HG02610 (cell line): ENCODE data around the gene CTSE.
A peak's percentile ranks its signal among the peaks of the same experiment; 100 is the strongest.
"Not testable (repeated sequence)": the region's sequence is repeated elsewhere in the genome, so short reads cannot be mapped to it uniquely, and the experiment has no call there.

Source experiments
- ATAC-seq: cut with Tn5 transposase; IDR thresholded peaks from one replicate; pipeline ENCODE4 v1.9.1; 2021; ENCODE audit warnings: mild to moderate bottlenecking, moderate library complexity; ENCODE audit not compliant: unreplicated experiment

CTSE gene

GRCh38 chr1:206023695-206024094, at the start of gene CTSE:
TSS of gene CTSE (minus strand) at chr1:206023895. CDS start at chr1:206023791, 104 bp downstream.
- ATAC-seq: no peak

GRCh38 chr1:206070627-206071304, 47.1 kb upstream of the CTSE start:
- no peak for ATAC-seq

DNA sequence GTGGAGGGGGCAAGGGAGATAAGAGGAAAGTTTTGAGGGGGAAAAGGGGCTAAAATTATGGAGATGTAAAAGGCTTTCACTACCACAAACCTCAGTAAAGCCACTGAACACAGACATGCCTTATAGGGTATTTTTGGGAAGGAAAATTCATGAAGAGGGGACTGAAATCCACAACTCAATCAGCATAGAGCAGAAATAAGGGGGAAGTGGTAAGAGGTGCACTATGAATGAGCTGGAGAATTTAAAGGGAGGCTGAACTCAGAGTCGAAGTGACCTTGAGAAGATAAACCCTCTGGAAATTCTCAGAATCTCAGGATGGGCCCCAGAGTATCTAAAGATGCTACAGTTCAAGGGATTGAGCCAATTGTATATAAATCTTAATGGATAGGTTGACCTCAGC, 44.6 kb upstream of the CTSE start:
- ATAC-seq: no peak

- no peak for ATAC-seq
Observed at GRCh38 chr1:206067486-206068227, 44.0 kb upstream of the CTSE start.

DNA sequence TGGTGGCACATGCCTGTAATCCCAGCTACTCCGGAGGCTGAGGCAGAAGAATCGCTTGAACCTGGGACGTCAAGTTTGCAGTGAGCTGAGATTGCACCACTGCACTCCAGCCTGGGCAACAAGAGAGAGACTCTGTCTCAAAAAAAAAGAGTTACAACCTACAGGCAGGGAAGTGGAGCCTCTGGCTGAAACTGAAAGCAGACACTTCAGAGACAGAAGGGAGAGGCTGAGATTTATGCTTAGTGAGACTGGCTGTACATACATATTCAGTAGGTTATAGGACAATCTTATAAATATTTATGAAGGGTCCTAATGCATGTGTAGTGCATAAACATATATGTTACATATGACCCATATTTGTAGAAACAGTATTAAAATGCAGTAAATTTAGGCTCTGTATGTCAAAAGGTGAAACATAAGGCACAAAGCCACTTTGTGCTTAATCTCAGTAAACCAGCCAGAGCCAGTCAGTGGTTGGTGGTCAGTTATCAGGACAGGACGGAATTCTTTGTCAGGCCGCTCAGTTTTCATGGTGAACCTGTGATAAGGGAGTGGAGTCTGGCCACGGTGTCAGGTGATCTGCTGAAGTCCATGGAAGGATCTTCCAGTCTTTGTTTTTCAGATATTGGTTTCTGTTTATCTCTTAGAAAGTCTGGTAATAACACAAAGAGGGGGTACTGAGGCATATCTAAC, 42.9 kb upstream of the CTSE start:
- peak; percentile 81 for ATAC-seq

GRCh38 chr1:206065547-206066145, 42.0 kb upstream of the CTSE start:
- ATAC-seq: no peak

- ATAC-seq: not testable (repeated sequence)
Observed at GRCh38 chr1:206064501-206064900, 40.8 kb upstream of the CTSE start.

- not testable (repeated sequence) for ATAC-seq
Observed at GRCh38 chr1:206064001-206064400, 40.3 kb upstream of the CTSE start.

GRCh38 chr1:206062464-206062863, 38.8 kb upstream of the CTSE start:
- no peak for ATAC-seq

GRCh38 chr1:206060844-206061243, 37.1 kb upstream of the CTSE start:
- ATAC-seq: no peak

DNA sequence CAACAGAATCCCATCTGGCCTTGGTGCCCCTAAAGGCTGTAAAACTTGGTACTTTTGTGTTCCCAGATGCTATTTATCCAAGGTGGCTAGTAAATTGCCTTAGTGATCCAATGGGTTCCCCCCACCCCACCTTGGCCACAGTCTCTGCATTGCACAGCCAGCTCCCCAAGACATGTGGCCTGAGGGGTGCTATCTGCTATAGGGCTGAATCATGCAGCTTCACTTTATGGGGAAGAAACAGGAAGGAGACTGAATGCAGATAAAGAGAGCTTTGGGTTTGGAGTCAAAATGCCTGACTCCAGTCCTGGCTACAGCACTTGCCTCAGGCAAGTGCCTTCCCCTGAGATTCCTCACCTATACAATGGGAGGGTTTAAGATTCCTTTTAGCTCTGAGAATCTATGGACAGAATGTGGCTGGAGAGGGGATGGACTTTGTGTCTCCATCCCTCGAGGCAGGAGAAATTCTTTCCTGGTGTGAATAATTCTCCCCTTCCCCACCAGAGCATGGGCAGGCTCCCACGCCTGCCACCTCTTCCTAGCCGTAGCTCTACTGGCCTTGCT, 35.7 kb upstream of the CTSE start:
- no peak for ATAC-seq

DNA sequence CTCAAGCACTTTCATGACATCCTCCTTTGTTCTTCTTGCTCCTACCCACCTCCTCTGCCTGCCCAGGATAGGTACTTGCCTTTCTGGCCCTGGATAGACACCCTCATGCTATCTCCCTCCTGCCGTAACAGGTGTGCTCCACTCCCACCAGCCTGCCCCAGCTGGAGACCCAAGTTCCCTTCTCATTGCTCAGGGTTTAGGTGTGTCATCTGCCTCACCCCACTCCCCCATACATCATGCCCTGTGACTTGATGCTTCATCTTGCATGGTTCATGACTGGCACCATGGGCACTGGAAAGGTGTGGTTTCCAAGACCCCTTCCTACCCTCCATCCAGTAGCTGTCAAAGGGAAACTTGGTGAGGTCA, 35.2 kb upstream of the CTSE start:
- ATAC-seq: no peak

DNA sequence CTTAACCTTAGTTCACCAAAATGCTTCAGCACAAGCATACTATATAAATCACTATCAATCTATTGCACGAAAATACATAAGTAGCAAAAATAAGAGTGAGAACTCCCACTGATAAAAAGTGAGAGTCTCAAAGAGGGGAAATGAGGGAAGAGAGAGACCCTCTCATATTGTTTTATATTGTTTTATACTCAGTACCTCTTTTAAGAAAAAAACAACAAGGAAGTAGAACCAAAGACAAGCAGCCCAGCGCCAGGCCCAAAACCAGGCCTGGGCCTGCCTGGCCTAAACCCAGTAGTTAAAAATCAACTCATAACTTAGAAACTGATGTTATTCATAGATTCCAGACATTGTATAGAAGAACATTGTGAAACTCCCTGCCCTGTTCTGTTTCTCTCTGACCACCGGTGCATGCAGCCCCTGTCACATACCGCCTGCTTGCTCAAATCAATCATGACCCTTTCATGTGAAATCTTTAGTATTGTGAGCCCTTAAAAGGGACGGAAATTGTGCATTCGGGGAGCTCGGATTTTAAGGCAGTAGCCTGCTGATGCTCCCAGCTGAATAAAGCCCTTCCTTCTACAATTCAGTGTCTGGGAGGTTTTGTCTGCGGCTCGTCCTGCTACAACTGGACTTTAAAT, 34.7 kb upstream of the CTSE start:
- ATAC-seq: not testable (repeated sequence)

GRCh38 chr1:206055639-206056323, 32.1 kb upstream of the CTSE start:
- ATAC-seq: not testable (repeated sequence)

GRCh38 chr1:206055069-206055625, 31.5 kb upstream of the CTSE start:
- ATAC-seq: not testable (repeated sequence)

GRCh38 chr1:206053616-206054015, 29.9 kb upstream of the CTSE start:
- not testable (repeated sequence) for ATAC-seq

DNA sequence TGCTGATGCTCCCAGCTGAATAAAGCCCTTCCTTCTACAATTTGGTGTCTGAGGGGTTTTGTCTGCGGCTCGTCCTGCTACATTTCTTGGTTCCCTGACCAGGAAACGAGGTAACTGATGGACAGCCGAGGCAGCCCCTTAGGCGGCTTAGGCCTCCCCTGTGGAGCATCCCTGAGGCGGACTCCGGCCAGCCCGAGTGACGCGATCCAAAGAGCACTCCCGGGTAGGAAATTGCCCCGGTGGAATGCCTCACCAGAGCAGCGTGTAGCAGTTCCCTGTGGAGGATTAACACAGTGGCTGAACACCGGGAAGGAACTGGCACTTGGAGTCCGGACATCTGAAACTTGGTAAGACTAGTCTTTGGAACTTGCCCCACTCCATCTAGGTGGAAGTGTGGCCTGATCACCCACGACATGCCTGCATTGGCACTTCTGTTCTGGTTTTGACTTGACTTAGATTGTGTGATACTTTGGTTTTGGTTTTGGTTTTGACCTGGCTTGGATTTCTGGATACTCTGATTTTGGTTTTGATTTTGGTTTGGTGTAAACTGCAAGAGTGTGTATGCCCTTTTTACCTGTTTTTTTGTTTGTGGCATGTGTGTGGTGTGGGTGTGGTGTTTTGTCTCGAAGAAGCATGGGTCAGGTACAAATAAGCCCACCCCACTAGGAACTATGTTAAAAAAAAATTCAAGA, 29.4 kb upstream of the CTSE start, which contains the start of gene RHEX:
RHEX (plus strand) TSS at position 255 of the 692 bp plus-strand sequence. CDS start 44,656 bp downstream, outside the sequence.
- not testable (repeated sequence) for ATAC-seq

DNA sequence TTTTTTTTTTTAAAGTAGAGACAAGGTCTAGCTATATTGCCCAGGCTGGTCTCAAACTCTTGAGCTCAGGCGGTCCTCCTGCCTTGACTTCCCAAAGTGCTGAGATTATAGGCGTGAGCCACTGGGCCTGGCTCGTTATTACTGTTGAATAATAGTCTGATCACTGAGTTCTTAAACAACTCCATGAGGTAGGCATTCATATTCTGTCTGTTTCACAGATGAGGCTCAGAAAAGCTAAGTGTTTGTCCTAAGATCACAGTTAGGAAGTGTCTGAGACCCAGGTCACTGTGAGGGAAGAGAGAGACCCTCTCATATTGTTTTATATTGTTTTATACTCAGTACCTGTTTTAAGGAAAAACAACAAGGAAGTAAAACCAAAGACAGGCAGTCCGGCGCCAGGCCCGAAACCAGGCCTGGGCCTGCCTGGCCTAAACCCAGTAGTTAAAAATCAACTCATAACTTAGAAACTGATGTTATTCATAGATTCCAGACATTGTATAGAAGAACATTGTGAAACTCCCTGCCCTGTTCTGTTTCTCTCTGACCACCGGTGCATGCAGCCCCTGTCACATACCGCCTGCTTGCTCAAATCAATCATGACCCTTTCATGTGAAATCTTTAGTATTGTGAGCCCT, 28.7 kb upstream of the CTSE start:
- not testable (repeated sequence) for ATAC-seq
